ENCODE data around the gene TMEM200B.

DNA sequence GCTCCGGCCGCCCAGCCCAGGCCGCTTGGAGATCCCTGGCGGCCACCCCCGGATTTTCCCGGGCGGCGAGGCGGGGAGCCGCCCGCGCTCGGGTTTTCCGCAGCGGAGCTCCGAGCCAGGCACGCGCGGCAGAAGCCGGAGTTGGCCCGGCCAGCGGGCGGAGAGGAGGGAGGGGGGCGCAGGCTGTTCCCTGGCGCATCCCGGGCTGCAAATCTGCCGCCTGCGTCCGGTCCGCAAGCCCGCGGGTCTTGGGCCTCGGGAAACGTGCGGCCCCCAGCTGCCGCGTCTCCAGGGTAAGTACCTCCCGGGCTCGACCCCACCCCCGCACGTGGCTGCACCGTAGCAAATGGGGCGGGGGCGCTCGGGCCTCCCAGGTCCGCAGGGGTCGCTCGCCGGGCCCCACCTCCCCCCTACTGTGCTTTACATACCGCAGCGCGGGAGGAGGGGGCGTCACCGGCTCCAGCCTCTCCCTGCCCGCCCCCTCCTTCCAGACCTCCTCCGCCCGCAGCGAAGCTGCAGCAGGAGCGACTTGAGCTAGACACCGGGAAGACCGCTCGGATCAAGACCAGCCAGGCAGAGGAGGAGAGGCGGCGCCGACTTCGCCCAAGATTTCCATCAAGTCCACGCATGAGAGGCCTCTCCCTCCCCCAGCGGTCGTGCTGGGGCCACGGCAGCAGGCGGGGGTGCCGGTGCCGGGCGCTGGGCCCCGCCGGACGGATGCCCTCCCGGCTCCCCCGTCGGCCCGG, 1.6 kb downstream of the TMEM200B start:
- TF ChIP-seq CTCF (IDR thresholded peaks at IDR 0.05) (no peak), POLR2A (IDR thresholded peaks at IDR 0.05) (no peak)
